MM.1S (cell line): ENCODE measurements around the gene KIAA1328.

Experiments used
- DNase-seq: peaks from one replicate; pipeline ENCODE4 v3.0.0-alpha.2; 2015
- H2AFZ ChIP-seq: fragments of 300-600 bp; sonication (generic); 2 replicates; pipeline ENCODE4 v1.6.0; 2016; ENCODE audit warnings: antibody characterized with exemption, low read length
- H3F3A ChIP-seq: fragments of 300-600 bp; sonication (generic); 2 replicates; pipeline ENCODE4 v1.6.1; 2016; ENCODE audit warnings: mild to moderate bottlenecking, antibody characterized with exemption, low read length, moderate library complexity, mixed read lengths; ENCODE audit not compliant: insufficient read depth
- H3K27ac ChIP-seq: fragments of 300-600 bp; sonication (generic); 2 replicates; pipeline ENCODE4 v1.5.1; 2016; ENCODE audit warnings: mild to moderate bottlenecking, low read length
- H3K27me3 ChIP-seq: fragments of 300-600 bp; sonication (generic); replicated peaks from 2 replicates; pipeline ENCODE4 v1.6.0; 2016; ENCODE audit warnings: low read length; ENCODE audit not compliant: insufficient read depth
- H3K36me3 ChIP-seq: fragments of 300-600 bp; sonication (generic); replicated peaks from 2 replicates; pipeline ENCODE4 v1.6.1; 2016; ENCODE audit warnings: mild to moderate bottlenecking, low read length, mixed read lengths; ENCODE audit not compliant: insufficient read depth
- H3K4me1 ChIP-seq: fragments of 300-600 bp; sonication (generic); 2 replicates; pipeline ENCODE4 v1.6.1; 2016; ENCODE audit warnings: low read length, mixed read lengths
- H3K4me2 ChIP-seq: fragments of 300-600 bp; sonication (generic); 2 replicates; pipeline ENCODE4 v1.6.0; 2016; ENCODE audit warnings: low read depth, low read length
- H3K4me3 ChIP-seq: fragments of 300-600 bp; sonication (generic); 2 replicates; pipeline ENCODE4 v1.5.1; 2016; ENCODE audit warnings: low read length, mixed read lengths
- H3K79me2 ChIP-seq: fragments of 300-600 bp; sonication (generic); 2 replicates; pipeline ENCODE4 v1.6.1; 2016; ENCODE audit warnings: mixed run types, low read length, mixed read lengths
- H3K9ac ChIP-seq: fragments of 300-600 bp; sonication (generic); 2 replicates; pipeline ENCODE4 v1.6.1; 2016; ENCODE audit warnings: low read length, mixed read lengths
- H3K9me2 ChIP-seq: fragments of 300-600 bp; sonication (generic); replicated peaks from 2 replicates; pipeline ENCODE4 v1.6.1; 2016; ENCODE audit warnings: mild to moderate bottlenecking, low read length, mixed read lengths; ENCODE audit not compliant: insufficient read depth
- H3K9me3 ChIP-seq: fragments of 300-600 bp; sonication (generic); replicated peaks from 2 replicates; pipeline ENCODE4 v1.6.1; 2016; ENCODE audit warnings: mild to moderate bottlenecking, low read length, mixed read lengths; ENCODE audit not compliant: insufficient read depth
- H4K20me1 ChIP-seq: fragments of 300-600 bp; sonication (generic); 2 replicates; pipeline ENCODE4 v1.6.1; 2016; ENCODE audit warnings: mild to moderate bottlenecking, low read length, moderate library complexity, mixed read lengths; ENCODE audit not compliant: insufficient read depth
- CTCF ChIP-seq: fragments of 300-600 bp; sonication (generic); IDR thresholded peaks from 2 replicates; pipeline ENCODE4 v1.5.1; 2016; ENCODE audit warnings: antibody characterized with exemption, low read length, mixed read lengths
- EZH2 ChIP-seq: fragments of 300-600 bp; sonication (generic); optimal IDR thresholded peaks from 2 replicates; pipeline ENCODE3; 2017; ENCODE audit warnings: low read depth, mild to moderate bottlenecking, antibody characterized with exemption, low read length, mixed read lengths
- EZH2phosphoT487 ChIP-seq: fragments of 300-600 bp; sonication (generic); IDR thresholded peaks from 2 replicates; pipeline ENCODE4 v1.6.1; 2018; ENCODE audit warnings: antibody characterized with exemption, low read length

The KIAA1328 gene

GRCh38 chr18:37274309-37275236, 445.6 kb downstream of the KIAA1328 start:
- DNase-seq, result no peak
- H3K27me3 ChIP-seq, result no peaks in the 10 kb centered on the region
- no peaks in the 10 kb centered on the region for H3K36me3 ChIP-seq
- no peak overlapping the region for H3K27ac ChIP-seq
- H3K9me3 ChIP-seq, result no peaks in the 10 kb centered on the region
- no peaks in the 10 kb centered on the region for H3K9me2 ChIP-seq
- no peaks in the 10 kb centered on the region for H4K20me1 ChIP-seq
- H3K4me2 ChIP-seq, result no peak overlapping the region
- no peak for TF ChIP-seq EZH2phosphoT487
- TF ChIP-seq CTCF, result no peak
- no peak for TF ChIP-seq EZH2
- H3K79me2 ChIP-seq, result no peaks in the 10 kb centered on the region
- no peaks in the 10 kb centered on the region for H3F3A ChIP-seq
- no peak overlapping the region for H3K9ac ChIP-seq
- H2AFZ ChIP-seq, result no peak overlapping the region
- no peak overlapping the region for H3K4me3 ChIP-seq
- H3K4me1 ChIP-seq, result no peaks in the 10 kb centered on the region

GRCh38 chr18:37275237-37275741, 446.4 kb downstream of the KIAA1328 start:
- no peak for DNase-seq
- Histone ChIP-seq H3K27me3 (no peaks in the 10 kb centered on the region), H3K9me2 (no peaks in the 10 kb centered on the region), H4K20me1 (no peaks in the 10 kb centered on the region), H3K27ac (no peak overlapping the region), H3K9ac (no peak overlapping the region), H3K4me3 (no peak overlapping the region), H3K4me2 (no peak overlapping the region), H2AFZ (no peak overlapping the region), H3K79me2 (no peaks in the 10 kb centered on the region), H3K36me3 (no peaks in the 10 kb centered on the region), H3F3A (no peaks in the 10 kb centered on the region), H3K4me1 (no peaks in the 10 kb centered on the region), H3K9me3 (no peaks in the 10 kb centered on the region)
- TF ChIP-seq EZH2phosphoT487, result no peak

- Histone ChIP-seq H3K27me3 (no peaks in the 10 kb centered on the region), H3K9ac (no peak overlapping the region), H3K9me3 (no peaks in the 10 kb centered on the region), H3K27ac (no peak overlapping the region), H3K4me1 (no peaks in the 10 kb centered on the region), H2AFZ (no peak overlapping the region), H3K79me2 (no peaks in the 10 kb centered on the region), H3K9me2 (no peaks in the 10 kb centered on the region), H3K36me3 (no peaks in the 10 kb centered on the region), H3K4me2 (no peak overlapping the region), H3K4me3 (no peak overlapping the region), H3F3A (no peaks in the 10 kb centered on the region), H4K20me1 (no peaks in the 10 kb centered on the region)
- no peak for DNase-seq
- TF ChIP-seq EZH2phosphoT487, result no peak
- no peak for TF ChIP-seq EZH2
- TF ChIP-seq CTCF, result no peak
Measured at GRCh38 chr18:37276111-37276890, 447.4 kb downstream of the KIAA1328 start.
